Caco-2 (cell line): ENCODE results near the gene OR2T6. TPM values are rescaled to one million over a fixed set of nuclear protein-coding genes. Genes with fewer than 3 reads are reported as not detected.

Experiments used
- total RNA-seq: library from RNA; stranded (reverse); gene quantifications from 2 replicates; pipeline ENCODE4 v1.2.3, GENCODE V29; 2022

Gene OR2T6
- total RNA-seq, 1 experiment from 2014 or later, result not detected

Other genes with a start within 250 kb of the OR2T6 start
- not detected in 2 replicates for gene OR2M5, start 230.6 kb upstream of the OR2T6 start, total RNA-seq
- gene OR2M2, start 200.9 kb upstream of the OR2T6 start, total RNA-seq, result not detected in 2 replicates
- gene OR2M3, start 178.5 kb upstream of the OR2T6 start, total RNA-seq, result not detected in 2 replicates
- not detected in 2 replicates for gene OR2M4, start 144.3 kb upstream of the OR2T6 start, total RNA-seq
- not detected in 2 replicates for gene OR2T33, start 97.8 kb upstream of the OR2T6 start, total RNA-seq
- not detected in 2 replicates for gene OR2T12, start 72.3 kb upstream of the OR2T6 start, total RNA-seq
- not detected in 2 replicates for gene OR2M7, start 51.2 kb upstream of the OR2T6 start, total RNA-seq
- gene OR14C36, start 27.0 kb upstream of the OR2T6 start, total RNA-seq, result not detected in 2 replicates
- not detected in 2 replicates for gene OR2T4, start 14.1 kb upstream of the OR2T6 start, total RNA-seq
- not detected in 2 replicates for gene OR2T1, start 27.3 kb downstream of the OR2T6 start, total RNA-seq
- not detected in 2 replicates for gene OR2T2, start 69.9 kb downstream of the OR2T6 start, total RNA-seq
- gene OR2T3, start 97.6 kb downstream of the OR2T6 start, total RNA-seq, result not detected in 2 replicates
- not detected in 2 replicates for gene OR2T5, start 112.8 kb downstream of the OR2T6 start, total RNA-seq
- gene OR2G6, start 132.3 kb downstream of the OR2T6 start, total RNA-seq, result not detected in 2 replicates
- gene OR2T29, start 187.0 kb downstream of the OR2T6 start, total RNA-seq, result not detected in 2 replicates
- gene OR2T34, start 199.0 kb downstream of the OR2T6 start, total RNA-seq, result not detected in 2 replicates
- gene OR2T10, start 222.0 kb downstream of the OR2T6 start, total RNA-seq, result not detected in 2 replicates